Activated naive CD4-positive, alpha-beta T cell treated with anti-CD3 and anti-CD28 coated beads, Interleukin-2, amount 50 U/mL, for 72 hours (primary cell): ENCODE data around the gene BCL11A. TPM values are rescaled to one million over a fixed set of nuclear protein-coding genes. Genes with fewer than 3 reads are reported as not detected.

Experiments used
- ATAC-seq, 2 donors: fragments of 150-1000 bp; cut with Tn5 transposase; 2 replicates each; pipeline ENCODE4 v1.10.0; 2021; ENCODE audit warnings: mild to moderate bottlenecking in 2 of 2, moderate library complexity in 2 of 2
- DNase-seq, 2 donors: peaks; one replicate each; pipeline ENCODE4 v3.0.0; 2021 to 2022; ENCODE audit warnings: low spot score in 2 of 2
- H3K27ac Mint-ChIP-seq, 2 donors: one replicate each; pipeline ENCODE4 v1.8.0; 2022; ENCODE audit warnings: mild to moderate bottlenecking in 2 of 2, mixed read lengths in 2 of 2
- H3K36me3 Mint-ChIP-seq, 2 donors: one replicate each; pipeline ENCODE4 v1.8.0; 2022; ENCODE audit warnings: mixed read lengths in 2 of 2
- H3K9me3 Mint-ChIP-seq, 2 donors: one replicate each; pipeline ENCODE4 v1.8.0; 2022; ENCODE audit warnings: mixed read lengths in 2 of 2
- total RNA-seq, 2 donors: library from RNA; stranded (reverse); gene quantifications; one replicate each; pipeline ENCODE4 v1.2.3, GENCODE V29; 2022

The BCL11A gene
- total RNA-seq, 2 donors from 2014 or later = 0.05 to 0.25 TPM

DNA sequence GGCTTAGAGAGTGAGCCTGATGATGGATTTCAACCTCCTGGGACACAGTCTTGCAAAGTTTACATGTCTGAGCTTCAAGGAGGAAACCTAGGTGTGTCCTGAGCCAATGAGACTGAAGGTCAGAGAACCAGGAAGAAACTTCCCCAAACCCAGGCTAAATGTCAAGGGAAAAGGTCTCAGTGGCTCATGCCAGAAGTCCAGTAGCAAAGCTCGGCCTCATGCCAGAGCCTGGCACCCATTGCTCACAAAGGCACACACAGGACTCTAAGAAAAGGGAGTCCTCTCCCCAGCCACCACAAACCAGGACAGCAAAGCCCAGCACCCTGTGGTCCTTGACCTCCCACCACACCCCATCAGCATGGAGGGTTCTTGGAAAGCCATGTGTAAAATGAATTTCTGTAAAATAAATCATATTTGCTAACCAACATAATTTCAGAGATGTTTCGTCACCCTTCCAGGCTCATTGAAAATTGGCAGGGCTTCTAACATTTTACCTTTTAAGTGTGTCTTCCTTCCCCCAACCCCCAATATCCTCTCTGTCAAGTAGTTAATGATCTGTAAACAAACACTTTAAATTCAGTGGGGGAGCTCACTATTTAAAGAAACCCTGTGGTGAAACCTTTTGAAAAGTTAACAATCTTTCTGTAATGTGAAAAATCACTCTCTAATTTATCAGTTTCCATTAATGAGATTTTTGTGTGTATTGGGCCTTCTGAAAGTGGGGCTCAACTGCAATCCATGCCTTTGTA is 77.1 kb downstream of the BCL11A start:
- Mint-ChIP-seq H3K27ac (no peak overlapping the region), H3K36me3 (no peaks in the 10 kb centered on the region), H3K9me3 (no peaks in the 10 kb centered on the region)

GRCh38 chr2:60475123-60475830 is 78.2 kb downstream of the BCL11A start:
- DNase-seq (no peak), ATAC-seq (no peak)
- Mint-ChIP-seq H3K27ac (no peak overlapping the region), H3K9me3 (no peaks in the 10 kb centered on the region), H3K36me3 (no peaks in the 10 kb centered on the region)

More for the DNA sequence above, 77.1 kb downstream of the BCL11A start:
- ATAC-seq (no peak), DNase-seq (no peak)

- H3K36me3 Mint-ChIP-seq = no peaks in the 10 kb centered on the region
Observed at GRCh38 chr2:60474301-60474700, 79.2 kb downstream of the BCL11A start.

DNA sequence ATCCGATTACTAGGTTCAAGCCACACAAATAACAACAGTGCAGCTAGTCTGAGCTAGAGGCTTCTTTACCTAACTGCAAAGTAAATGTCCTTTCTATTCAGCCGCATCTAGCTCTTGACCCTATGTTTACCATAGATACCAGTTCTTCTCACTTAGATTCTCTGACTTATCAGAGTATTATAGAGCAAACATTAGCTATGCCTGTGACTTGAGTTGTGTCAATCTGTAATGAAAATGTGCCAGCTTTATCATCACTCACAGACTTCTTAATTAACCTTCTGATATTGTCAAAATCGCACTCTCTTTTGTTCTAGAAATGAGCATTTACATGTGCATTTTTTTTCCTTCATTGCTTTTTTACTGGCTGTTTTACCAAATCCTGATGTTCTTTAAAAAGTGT is 79.9 kb downstream of the BCL11A start:
- H3K9me3 Mint-ChIP-seq = no peaks in the 10 kb centered on the region
- no peak for ATAC-seq
- no peak for DNase-seq
- no peaks in the 10 kb centered on the region for H3K36me3 Mint-ChIP-seq
- H3K27ac Mint-ChIP-seq = no peak overlapping the region

More at GRCh38 chr2:60474301-60474700, 79.2 kb downstream of the BCL11A start:
- no peaks in the 10 kb centered on the region for H3K9me3 Mint-ChIP-seq
- DNase-seq (no peak), ATAC-seq (no peak)
- no peak overlapping the region for H3K27ac Mint-ChIP-seq

GRCh38 chr2:60472663-60473289 is 80.7 kb downstream of the BCL11A start:
- no peak for DNase-seq
- H3K9me3 Mint-ChIP-seq = no peaks in the 10 kb centered on the region

GRCh38 chr2:60472041-60472440 is 81.4 kb downstream of the BCL11A start:
- ATAC-seq (no peak), DNase-seq (no peak)
- Mint-ChIP-seq H3K36me3 (no peaks in the 10 kb centered on the region), H3K9me3 (no peaks in the 10 kb centered on the region), H3K27ac (no peak overlapping the region)

More at GRCh38 chr2:60472663-60473289, 80.7 kb downstream of the BCL11A start:
- H3K36me3 Mint-ChIP-seq = no peaks in the 10 kb centered on the region
- no peak overlapping the region for H3K27ac Mint-ChIP-seq
- ATAC-seq = no peak

DNA sequence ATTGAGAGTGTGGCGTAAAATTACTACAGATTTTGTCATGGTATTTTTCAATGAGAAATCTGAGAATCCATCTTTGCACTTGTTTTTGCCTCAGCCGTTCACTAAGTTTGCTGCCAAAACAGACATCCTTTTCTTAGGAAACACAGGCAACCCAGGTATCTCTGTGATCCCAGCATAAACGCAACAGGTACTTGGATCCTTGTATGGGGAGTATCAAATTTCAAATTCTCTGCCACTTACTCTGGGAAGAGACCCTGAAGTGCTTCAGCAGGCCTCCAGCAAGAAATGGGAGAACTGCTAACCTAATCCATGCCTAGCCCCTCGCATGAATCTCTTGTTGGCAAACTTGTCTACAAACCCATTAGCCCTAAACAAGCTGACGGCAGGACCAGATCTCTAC is 83.1 kb downstream of the BCL11A start:
- Mint-ChIP-seq H3K36me3 (no peaks in the 10 kb centered on the region), H3K27ac (no peak overlapping the region), H3K9me3 (no peaks in the 10 kb centered on the region)
- no peak for ATAC-seq
- no peak for DNase-seq

- no peak overlapping the region for H3K27ac Mint-ChIP-seq
- no peaks in the 10 kb centered on the region for H3K36me3 Mint-ChIP-seq
- H3K9me3 Mint-ChIP-seq = no peaks in the 10 kb centered on the region
- DNase-seq (no peak), ATAC-seq (no peak)
Observed at GRCh38 chr2:60469536-60470317, 83.7 kb downstream of the BCL11A start.

- DNase-seq (no peak), ATAC-seq (no peak)
- Mint-ChIP-seq H3K27ac (no peak overlapping the region), H3K9me3 (no peaks in the 10 kb centered on the region), H3K36me3 (no peaks in the 10 kb centered on the region)
Observed at GRCh38 chr2:60468382-60469085, 84.9 kb downstream of the BCL11A start.

- ATAC-seq (no peak), DNase-seq (no peak)
- no peaks in the 10 kb centered on the region for H3K36me3 Mint-ChIP-seq
- H3K27ac Mint-ChIP-seq = no peak overlapping the region
- H3K9me3 Mint-ChIP-seq = no peaks in the 10 kb centered on the region
Observed at GRCh38 chr2:60466161-60466702, 87.2 kb downstream of the BCL11A start.

GRCh38 chr2:60465736-60466135 is 87.7 kb downstream of the BCL11A start:
- Mint-ChIP-seq H3K36me3 (no peaks in the 10 kb centered on the region), H3K27ac (no peak overlapping the region), H3K9me3 (no peaks in the 10 kb centered on the region)
- no peak for ATAC-seq
- no peak for DNase-seq

GRCh38 chr2:60463249-60463648 is 90.2 kb downstream of the BCL11A start:
- DNase-seq (no peak), ATAC-seq (no peak)
- no peaks in the 10 kb centered on the region for H3K9me3 Mint-ChIP-seq
- H3K36me3 Mint-ChIP-seq = no peaks in the 10 kb centered on the region
- no peak overlapping the region for H3K27ac Mint-ChIP-seq

- Mint-ChIP-seq H3K36me3 (no peaks in the 10 kb centered on the region), H3K9me3 (no peaks in the 10 kb centered on the region), H3K27ac (no peak overlapping the region)
- ATAC-seq (no peak), DNase-seq (no peak)
Observed at GRCh38 chr2:60461421-60462108, 91.9 kb downstream of the BCL11A start.

GRCh38 chr2:60460577-60461420 is 92.7 kb downstream of the BCL11A start:
- no peaks in the 10 kb centered on the region for H3K36me3 Mint-ChIP-seq
- no peaks in the 10 kb centered on the region for H3K9me3 Mint-ChIP-seq
- ATAC-seq (no peak), DNase-seq (no peak)
- no peak overlapping the region for H3K27ac Mint-ChIP-seq

DNA sequence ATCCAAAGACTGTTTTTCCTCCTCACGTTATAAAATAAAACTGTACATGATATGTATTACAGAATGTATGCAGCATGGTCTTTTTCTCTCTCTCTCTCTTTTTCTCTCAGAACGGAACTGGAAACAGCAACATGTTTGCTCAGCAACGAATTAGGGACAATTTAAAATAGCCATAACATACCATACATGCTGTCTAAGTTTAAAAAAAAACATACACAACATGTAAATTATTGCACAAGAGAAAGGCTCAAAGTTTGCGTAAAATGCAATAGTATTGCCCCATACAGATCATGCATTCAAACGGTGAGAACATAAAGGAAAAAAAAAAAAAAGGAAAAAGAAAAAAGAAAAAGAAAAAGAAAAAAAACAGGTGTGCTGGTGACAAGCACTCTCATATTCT is 93.6 kb downstream of the BCL11A start:
- Mint-ChIP-seq H3K9me3 (no peaks in the 10 kb centered on the region), H3K27ac (no peak overlapping the region), H3K36me3 (no peaks in the 10 kb centered on the region)
- ATAC-seq = no peak
- DNase-seq = no peak
